Type B pancreatic cell (in vitro differentiated cells): ENCODE data around the gene SNX17. TPM values are rescaled to one million over a fixed set of nuclear protein-coding genes. Genes with fewer than 3 reads are reported as not detected.

ENCODE experiments used
- total RNA-seq: library from RNA; stranded (reverse); gene quantifications from 2 replicates; pipeline ENCODE4 v1.2.1, GENCODE V29; 2021; ENCODE audit warnings: low replicate concordance

Gene SNX17
- total RNA-seq, 1 donor from 2014 or later, result 94.3 TPM

Other genes with a start within 250 kb of the SNX17 start
- gene ABHD1, start 246.8 kb upstream of the SNX17 start, total RNA-seq, result 0.12 and 0.51 TPM in 2 replicates
- 52.3 and 53.6 TPM in 2 replicates for gene PREB, start 236.0 kb upstream of the SNX17 start, total RNA-seq
- gene PRR30, start 231.2 kb upstream of the SNX17 start, total RNA-seq, result not detected in 2 replicates
- not detected in 2 replicates for gene TCF23, start 221.6 kb upstream of the SNX17 start, total RNA-seq
- 97.4 and 103 TPM in 2 replicates for gene ATRAID, start 158.6 kb upstream of the SNX17 start, total RNA-seq
- 63.6 and 76.3 TPM in 2 replicates for gene SLC5A6, start 158.3 kb upstream of the SNX17 start, total RNA-seq
- 51.6 and 85.1 TPM in 2 replicates for gene CAD, start 153.2 kb upstream of the SNX17 start, total RNA-seq
- gene SLC30A3, start 107.6 kb upstream of the SNX17 start, total RNA-seq, result 0.19 and 0.53 TPM in 2 replicates
- not detected in 2 replicates for gene DNAJC5G, start 95.2 kb upstream of the SNX17 start, total RNA-seq
- not detected in 2 replicates for gene TRIM54, start 88.2 kb upstream of the SNX17 start, total RNA-seq
- gene UCN, start 62.2 kb upstream of the SNX17 start, total RNA-seq, result 0.74 and 4.1 TPM in 2 replicates
- gene MPV17, start 47.5 kb upstream of the SNX17 start, total RNA-seq, result 48.9 and 62.4 TPM in 2 replicates
- 74.2 and 76.5 TPM in 2 replicates for gene GTF3C2, start 13.9 kb upstream of the SNX17 start, total RNA-seq
- gene EIF2B4, start 278 bp upstream of the SNX17 start, total RNA-seq, result 43.9 and 56.0 TPM in 2 replicates
- 25.3 and 25.9 TPM in 2 replicates for gene ZNF513, start 10.1 kb downstream of the SNX17 start, total RNA-seq
- gene PPM1G, start 39.0 kb downstream of the SNX17 start, total RNA-seq, result 80.4 and 95.3 TPM in 2 replicates
- 96.7 and 105 TPM in 2 replicates for gene NRBP1, start 58.0 kb downstream of the SNX17 start, total RNA-seq
- 12.4 and 23.9 TPM in 2 replicates for gene KRTCAP3, start 71.8 kb downstream of the SNX17 start, total RNA-seq
- 17.5 and 54.1 TPM in 2 replicates for gene IFT172, start 119.1 kb downstream of the SNX17 start, total RNA-seq
- 3.9 and 11.7 TPM in 2 replicates for gene FNDC4, start 124.6 kb downstream of the SNX17 start, total RNA-seq
- 0.65 and 2.2 TPM in 2 replicates for gene GCKR, start 126.2 kb downstream of the SNX17 start, total RNA-seq
- gene ZNF512, start 212.4 kb downstream of the SNX17 start, total RNA-seq, result 35.2 and 64.7 TPM in 2 replicates